ENCODE measurements around the gene MAGI3. TPM values are rescaled to one million over a fixed set of nuclear protein-coding genes. Genes with fewer than 3 reads are reported as not detected.

The MAGI3 gene
- polyA plus RNA-seq, 2 donors: 7.8 to 11.7 TPM

DNA sequence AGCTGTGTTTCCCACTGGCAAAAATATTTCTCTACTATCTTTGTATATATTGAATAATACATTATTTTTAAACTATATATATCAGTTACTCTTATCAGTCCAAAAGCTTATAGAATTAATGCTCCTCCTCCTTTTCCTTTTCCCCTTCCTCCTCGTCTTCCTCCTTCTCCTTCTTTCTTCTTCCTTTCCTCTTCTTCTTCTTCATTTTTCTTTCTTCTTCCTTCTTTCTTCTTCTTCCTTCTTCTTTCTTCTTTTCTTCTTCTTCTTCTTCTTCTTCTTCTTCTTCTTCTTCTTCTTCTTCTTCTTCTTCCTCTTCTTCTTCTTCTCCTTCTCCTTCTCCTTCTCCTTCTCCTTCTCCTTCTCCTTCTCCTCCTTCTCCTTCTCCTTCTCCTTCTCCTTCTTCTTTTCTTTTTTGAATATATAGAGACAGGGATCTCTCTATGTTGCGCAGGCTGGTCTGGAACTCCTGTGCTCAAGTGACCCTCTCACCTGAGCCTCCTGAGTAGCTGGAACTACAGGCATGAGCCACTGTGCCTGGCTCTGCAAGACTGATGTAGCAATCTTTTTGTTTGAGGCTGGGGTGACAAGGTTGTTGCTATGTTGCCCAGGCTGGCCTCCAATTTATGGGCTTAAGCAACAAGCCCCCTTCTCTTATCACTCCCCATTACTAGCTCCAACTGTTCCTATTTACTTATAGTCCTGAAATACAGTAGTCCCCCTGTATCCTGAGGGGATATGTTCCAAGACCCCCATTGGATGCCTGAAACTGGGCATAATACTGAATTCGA is 47.4 kb downstream of the MAGI3 start:
- Histone ChIP-seq H3K9me3 (ENCODE audit: control insufficient read depth in 2 of 2, insufficient read depth in 1 of 2, low read depth in 1 of 2, low read length in 1 of 2) (no peaks in the 10 kb centered on the region), H3K27ac (ENCODE audit: low read depth in 2 of 2, low read length in 1 of 2) (no peak overlapping the region), H3K4me1 (ENCODE audit: control insufficient read depth in 2 of 2, insufficient read depth in 2 of 2, low read length in 1 of 2) (no peaks in the 10 kb centered on the region), H3K4me3 (ENCODE audit: low read depth in 1 of 2, low read length in 2 of 2) (no peak overlapping the region), H3K36me3 (ENCODE audit: control insufficient read depth in 2 of 2, insufficient read depth in 2 of 2, low read length in 1 of 2) (no peaks in the 10 kb centered on the region), H3K27me3 (ENCODE audit: control insufficient read depth in 1 of 2, insufficient read depth in 2 of 2, low read length in 2 of 2) (no peaks in the 10 kb centered on the region)
- 95% methylated on average over 3 of the region's 3 CpGs for WGBS, 2 donors

DNA sequence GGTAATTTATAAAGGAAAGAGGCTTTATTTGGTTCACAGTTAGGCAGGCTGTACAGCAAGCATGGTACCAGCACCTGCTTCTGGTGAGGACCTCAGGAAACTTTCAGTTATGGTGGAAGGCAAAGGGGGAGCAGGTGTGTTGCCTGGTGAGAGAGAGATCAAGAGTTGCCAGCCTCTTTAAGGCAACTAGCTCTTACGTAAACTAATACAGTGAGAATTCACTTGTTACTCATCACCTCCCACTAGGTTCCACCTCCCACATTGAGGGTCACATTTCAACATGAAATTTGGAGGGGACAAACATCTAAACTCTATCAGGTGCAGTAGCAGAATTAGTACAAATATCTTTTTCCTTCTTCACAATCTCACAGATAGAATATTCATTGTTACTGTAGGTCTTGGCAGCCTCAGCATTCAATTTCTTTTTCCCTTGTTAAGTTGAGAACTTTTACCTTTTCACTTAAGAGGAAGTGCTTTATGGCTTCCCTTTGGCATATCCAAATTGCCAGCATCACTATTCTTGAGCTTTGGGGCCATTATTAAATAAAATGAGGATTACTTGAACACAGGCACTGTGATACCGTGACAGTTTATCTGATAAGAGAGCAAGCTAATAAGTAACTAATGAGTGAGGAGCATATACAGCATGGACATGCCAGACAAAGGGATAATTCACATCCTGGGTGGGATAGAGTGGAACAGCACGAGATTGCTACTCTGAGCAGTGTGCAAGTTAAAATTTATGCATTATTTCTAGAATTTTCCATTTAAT is 48.4 kb downstream of the MAGI3 start:
- WGBS, 2 donors: 79 to 92% methylated on average over 3 of the region's 3 CpGs
- Histone ChIP-seq H3K27me3 (ENCODE audit: control insufficient read depth in 1 of 2, insufficient read depth in 2 of 2, low read length in 2 of 2) (no peaks in the 10 kb centered on the region), H3K9me3 (ENCODE audit: control insufficient read depth in 2 of 2, insufficient read depth in 1 of 2, low read depth in 1 of 2, low read length in 1 of 2) (no peaks in the 10 kb centered on the region), H3K36me3 (ENCODE audit: control insufficient read depth in 2 of 2, insufficient read depth in 2 of 2, low read length in 1 of 2) (no peaks in the 10 kb centered on the region), H3K4me3 (ENCODE audit: low read depth in 1 of 2, low read length in 2 of 2) (no peak overlapping the region), H3K27ac (ENCODE audit: low read depth in 2 of 2, low read length in 1 of 2) (no peak overlapping the region), H3K4me1 (ENCODE audit: control insufficient read depth in 2 of 2, insufficient read depth in 2 of 2, low read length in 1 of 2) (no peaks in the 10 kb centered on the region)

DNA sequence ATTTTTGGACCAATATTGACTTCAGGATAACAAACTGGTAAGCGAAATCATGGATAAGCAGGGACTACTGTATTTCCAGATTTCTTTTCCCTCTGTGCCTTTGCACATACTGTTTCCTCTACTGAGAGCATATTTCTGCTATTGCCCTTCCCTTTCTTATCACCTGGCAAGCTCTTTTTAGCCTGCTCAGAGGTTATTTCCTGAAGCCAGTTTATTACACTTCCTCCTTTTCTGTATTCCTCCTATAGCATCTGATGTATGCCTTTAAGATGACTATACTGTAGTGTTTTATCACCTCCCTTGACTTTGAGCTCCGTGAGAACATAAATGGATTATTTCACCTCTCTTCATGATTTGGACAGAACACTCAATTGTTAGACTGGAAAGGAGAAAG is 49.0 kb downstream of the MAGI3 start:
- WGBS, 2 donors: 78 to 87% methylated on average over 2 of the region's 2 CpGs
- no peaks in the 10 kb centered on the region for H3K27me3 ChIP-seq (ENCODE audit: control insufficient read depth in 1 of 2, insufficient read depth in 2 of 2, low read length in 2 of 2)
- H3K27ac ChIP-seq (ENCODE audit: low read depth in 2 of 2, low read length in 1 of 2): no peak overlapping the region
- H3K4me1 ChIP-seq (ENCODE audit: control insufficient read depth in 2 of 2, insufficient read depth in 2 of 2, low read length in 1 of 2): no peaks in the 10 kb centered on the region
- peaks cover 0 to 2% of the 10 kb centered on the region in 2 donors for H3K9me3 ChIP-seq (ENCODE audit: control insufficient read depth in 2 of 2, insufficient read depth in 1 of 2, low read depth in 1 of 2, low read length in 1 of 2)
- H3K36me3 ChIP-seq (ENCODE audit: control insufficient read depth in 2 of 2, insufficient read depth in 2 of 2, low read length in 1 of 2): no peaks in the 10 kb centered on the region
- H3K4me3 ChIP-seq (ENCODE audit: low read depth in 1 of 2, low read length in 2 of 2): no peak overlapping the region

DNA sequence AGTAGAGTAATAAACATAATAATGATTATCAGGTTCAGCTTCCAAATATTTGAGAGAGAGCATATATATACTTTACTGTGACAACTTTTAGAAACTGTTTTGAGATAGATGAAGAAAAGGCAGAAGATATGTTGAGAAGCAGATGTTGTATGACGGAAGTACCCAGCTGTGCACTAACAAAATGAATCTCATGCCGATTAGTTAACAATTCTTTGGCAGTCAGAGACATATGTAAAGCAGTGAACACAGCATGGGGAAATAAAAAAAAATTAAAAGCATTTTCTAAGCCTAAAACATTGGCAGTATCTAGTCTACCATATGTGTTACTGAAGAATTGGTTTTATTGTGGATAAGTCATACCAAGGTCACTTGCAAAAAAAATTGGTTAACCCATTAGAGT is 51.8 kb downstream of the MAGI3 start:
- Histone ChIP-seq H3K27ac (ENCODE audit: low read depth in 2 of 2, low read length in 1 of 2) (no peak overlapping the region), H3K4me3 (ENCODE audit: low read depth in 1 of 2, low read length in 2 of 2) (no peak overlapping the region), H3K27me3 (ENCODE audit: control insufficient read depth in 1 of 2, insufficient read depth in 2 of 2, low read length in 2 of 2) (no peaks in the 10 kb centered on the region), H3K9me3 (ENCODE audit: control insufficient read depth in 2 of 2, insufficient read depth in 1 of 2, low read depth in 1 of 2, low read length in 1 of 2) (peaks cover 0 to 2% of the 10 kb centered on the region in 2 donors), H3K4me1 (ENCODE audit: control insufficient read depth in 2 of 2, insufficient read depth in 2 of 2, low read length in 1 of 2) (no peaks in the 10 kb centered on the region), H3K36me3 (ENCODE audit: control insufficient read depth in 2 of 2, insufficient read depth in 2 of 2, low read length in 1 of 2) (no peaks in the 10 kb centered on the region)
- 80 to 83% methylated on average over 2 of the region's 2 CpGs for WGBS, 2 donors

DNA sequence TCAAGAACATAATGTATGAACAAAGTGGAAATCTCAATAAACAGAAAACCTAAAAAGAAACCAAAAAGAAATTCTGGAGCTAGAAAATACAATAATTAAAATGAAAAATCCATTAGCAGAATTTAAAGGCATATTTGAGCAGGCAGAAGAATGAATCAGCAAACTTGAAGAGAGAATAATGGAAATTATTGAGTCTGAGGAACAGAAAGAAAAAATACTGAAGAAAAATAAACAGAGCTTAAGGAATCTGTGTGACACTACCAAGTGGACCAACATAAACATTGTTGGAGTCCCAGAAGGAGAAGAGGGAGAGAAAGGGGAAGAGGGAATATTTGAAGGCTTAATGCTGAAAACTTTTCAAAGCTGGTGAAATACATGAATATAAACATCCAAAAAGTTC is 54.5 kb downstream of the MAGI3 start:
- Histone ChIP-seq H3K4me3 (ENCODE audit: low read depth in 1 of 2, low read length in 2 of 2) (no peak overlapping the region), H3K4me1 (ENCODE audit: control insufficient read depth in 2 of 2, insufficient read depth in 2 of 2, low read length in 1 of 2) (no peaks in the 10 kb centered on the region), H3K9me3 (ENCODE audit: control insufficient read depth in 2 of 2, insufficient read depth in 1 of 2, low read depth in 1 of 2, low read length in 1 of 2) (peaks cover 0 to 2% of the 10 kb centered on the region in 2 donors), H3K27ac (ENCODE audit: low read depth in 2 of 2, low read length in 1 of 2) (no peak overlapping the region), H3K27me3 (ENCODE audit: control insufficient read depth in 1 of 2, insufficient read depth in 2 of 2, low read length in 2 of 2) (no peaks in the 10 kb centered on the region), H3K36me3 (ENCODE audit: control insufficient read depth in 2 of 2, insufficient read depth in 2 of 2, low read length in 1 of 2) (no peaks in the 10 kb centered on the region)

DNA sequence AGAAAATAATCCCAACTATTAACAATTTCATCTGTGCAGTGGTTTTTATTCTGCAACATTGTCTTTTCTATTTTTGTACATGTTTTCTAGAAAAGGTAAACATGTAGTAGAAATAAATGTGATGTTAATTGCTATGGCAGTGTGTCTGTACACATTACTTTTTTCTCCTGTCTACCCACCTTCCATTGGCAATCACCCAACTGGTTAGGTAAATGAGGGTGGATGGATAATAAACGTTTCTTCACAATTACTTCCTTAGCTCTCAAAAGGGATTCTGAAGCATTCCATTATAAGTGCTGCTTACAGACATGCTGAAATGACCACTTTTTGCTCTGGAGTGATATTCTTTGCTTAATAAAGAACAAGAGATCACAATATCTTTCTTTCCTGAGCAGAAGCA is 61.4 kb downstream of the MAGI3 start:
- Histone ChIP-seq H3K36me3 (ENCODE audit: control insufficient read depth in 2 of 2, insufficient read depth in 2 of 2, low read length in 1 of 2) (no peaks in the 10 kb centered on the region), H3K4me3 (ENCODE audit: low read depth in 1 of 2, low read length in 2 of 2) (no peak overlapping the region), H3K27me3 (ENCODE audit: control insufficient read depth in 1 of 2, insufficient read depth in 2 of 2, low read length in 2 of 2) (no peaks in the 10 kb centered on the region), H3K4me1 (ENCODE audit: control insufficient read depth in 2 of 2, insufficient read depth in 2 of 2, low read length in 1 of 2) (no peaks in the 10 kb centered on the region), H3K9me3 (ENCODE audit: control insufficient read depth in 2 of 2, insufficient read depth in 1 of 2, low read depth in 1 of 2, low read length in 1 of 2) (no peaks in the 10 kb centered on the region), H3K27ac (ENCODE audit: low read depth in 2 of 2, low read length in 1 of 2) (no peak overlapping the region)
- WGBS, 2 donors: 5 to 11% methylated on average over 1 of the region's 1 CpG

DNA sequence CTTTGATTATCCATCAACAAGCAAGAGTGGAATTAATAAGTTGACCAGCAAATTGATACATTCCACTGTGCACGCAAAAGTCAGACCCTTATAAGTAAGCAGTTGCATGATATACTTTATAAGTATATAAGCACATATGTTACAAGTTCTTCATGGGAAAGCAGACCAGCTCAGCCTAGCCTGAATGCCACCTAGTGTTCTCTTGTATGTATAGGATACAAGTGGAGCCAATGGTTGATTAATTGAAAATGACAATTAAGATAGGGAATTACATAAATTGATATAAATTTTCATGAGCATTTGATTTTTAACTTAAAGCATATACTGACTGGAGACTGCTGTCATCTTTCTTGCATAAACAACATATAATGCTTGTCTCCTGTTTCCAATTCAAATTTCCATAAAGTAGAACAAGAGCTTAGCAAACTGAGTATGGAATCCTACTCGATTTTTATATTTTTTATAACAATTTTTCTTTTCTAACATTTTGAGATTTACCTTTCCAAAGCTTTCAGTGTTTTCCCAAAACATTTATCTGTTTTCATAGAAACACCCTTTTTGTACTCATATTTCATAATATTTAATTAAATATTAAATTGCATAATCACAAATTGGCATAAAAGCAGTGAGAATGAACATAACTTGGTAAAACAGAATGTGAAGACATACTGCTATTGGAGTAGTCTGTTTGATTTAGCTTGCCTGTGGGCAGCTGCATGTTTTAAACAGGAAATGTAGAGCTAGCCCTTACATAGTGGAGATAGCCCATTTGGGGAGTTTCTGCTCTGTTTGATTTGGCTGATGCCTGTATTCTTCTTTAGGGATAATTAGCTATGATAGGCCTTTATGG is 62.8 kb downstream of the MAGI3 start:
- Histone ChIP-seq H3K36me3 (ENCODE audit: control insufficient read depth in 2 of 2, insufficient read depth in 2 of 2, low read length in 1 of 2) (no peaks in the 10 kb centered on the region), H3K27ac (ENCODE audit: low read depth in 2 of 2, low read length in 1 of 2) (no peak overlapping the region), H3K4me1 (ENCODE audit: control insufficient read depth in 2 of 2, insufficient read depth in 2 of 2, low read length in 1 of 2) (no peaks in the 10 kb centered on the region), H3K9me3 (ENCODE audit: control insufficient read depth in 2 of 2, insufficient read depth in 1 of 2, low read depth in 1 of 2, low read length in 1 of 2) (no peaks in the 10 kb centered on the region), H3K27me3 (ENCODE audit: control insufficient read depth in 1 of 2, insufficient read depth in 2 of 2, low read length in 2 of 2) (no peaks in the 10 kb centered on the region), H3K4me3 (ENCODE audit: low read depth in 1 of 2, low read length in 2 of 2) (no peak overlapping the region)
- WGBS, 2 donors: 44 to 52% methylated on average over 2 of the region's 2 CpGs

DNA sequence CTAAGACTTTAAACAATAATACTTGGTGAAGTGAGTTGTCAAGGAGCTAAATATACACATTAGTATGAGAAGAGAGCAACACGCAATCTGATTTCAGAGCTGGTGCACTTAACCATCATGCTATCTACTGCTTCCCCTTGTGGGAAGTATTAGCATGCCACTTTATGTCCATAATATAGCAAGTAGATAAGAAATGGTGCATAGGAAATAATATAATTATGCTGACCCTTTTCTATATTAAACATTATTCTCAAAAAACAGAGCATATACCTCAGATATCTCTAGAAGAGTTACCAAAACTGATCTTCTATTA is 63.4 kb downstream of the MAGI3 start:
- WGBS, 2 donors: 56 to 69% methylated on average over 1 of the region's 1 CpG
- Histone ChIP-seq H3K4me1 (ENCODE audit: control insufficient read depth in 2 of 2, insufficient read depth in 2 of 2, low read length in 1 of 2) (no peaks in the 10 kb centered on the region), H3K27ac (ENCODE audit: low read depth in 2 of 2, low read length in 1 of 2) (no peak overlapping the region)

DNA sequence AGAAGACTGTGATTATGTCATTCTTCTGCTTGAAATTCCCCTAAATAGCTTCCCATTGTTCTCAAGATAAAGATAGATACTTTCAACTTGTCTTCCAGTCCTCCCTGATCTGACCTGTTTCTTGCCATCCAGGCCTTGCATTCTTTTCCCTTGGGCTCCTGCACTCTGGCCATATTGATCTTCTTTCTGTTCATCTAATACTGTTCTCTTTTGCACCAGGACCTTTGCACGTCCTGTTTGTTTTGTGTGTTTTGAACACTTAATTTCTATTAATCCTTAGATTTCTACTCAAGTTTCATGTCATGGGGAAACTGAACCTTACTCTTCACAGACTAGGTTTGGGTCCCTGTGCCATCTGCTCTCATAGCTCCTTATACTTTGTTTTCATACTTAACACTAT is 65.1 kb downstream of the MAGI3 start:
- Histone ChIP-seq H3K27ac (ENCODE audit: low read depth in 2 of 2, low read length in 1 of 2) (no peak overlapping the region), H3K4me1 (ENCODE audit: control insufficient read depth in 2 of 2, insufficient read depth in 2 of 2, low read length in 1 of 2) (no peaks in the 10 kb centered on the region), H3K27me3 (ENCODE audit: control insufficient read depth in 1 of 2, insufficient read depth in 2 of 2, low read length in 2 of 2) (no peaks in the 10 kb centered on the region), H3K4me3 (ENCODE audit: low read depth in 1 of 2, low read length in 2 of 2) (no peak overlapping the region), H3K9me3 (ENCODE audit: control insufficient read depth in 2 of 2, insufficient read depth in 1 of 2, low read depth in 1 of 2, low read length in 1 of 2) (no peaks in the 10 kb centered on the region), H3K36me3 (ENCODE audit: control insufficient read depth in 2 of 2, insufficient read depth in 2 of 2, low read length in 1 of 2) (no peaks in the 10 kb centered on the region)
- 90 to 91% methylated on average over 1 of the region's 1 CpG for WGBS, 2 donors

More for the DNA sequence above, 63.4 kb downstream of the MAGI3 start:
- Histone ChIP-seq H3K9me3 (ENCODE audit: control insufficient read depth in 2 of 2, insufficient read depth in 1 of 2, low read depth in 1 of 2, low read length in 1 of 2) (no peaks in the 10 kb centered on the region), H3K4me3 (ENCODE audit: low read depth in 1 of 2, low read length in 2 of 2) (no peak overlapping the region), H3K36me3 (ENCODE audit: control insufficient read depth in 2 of 2, insufficient read depth in 2 of 2, low read length in 1 of 2) (no peaks in the 10 kb centered on the region), H3K27me3 (ENCODE audit: control insufficient read depth in 1 of 2, insufficient read depth in 2 of 2, low read length in 2 of 2) (no peaks in the 10 kb centered on the region)
